ENCODE data around the gene CEL. TPM values are rescaled to one million over a fixed set of nuclear protein-coding genes. Genes with fewer than 3 reads are reported as not detected.

The CEL gene
- total RNA-seq, 1 experiment from 2014 or later, result 3.1 TPM

DNA sequence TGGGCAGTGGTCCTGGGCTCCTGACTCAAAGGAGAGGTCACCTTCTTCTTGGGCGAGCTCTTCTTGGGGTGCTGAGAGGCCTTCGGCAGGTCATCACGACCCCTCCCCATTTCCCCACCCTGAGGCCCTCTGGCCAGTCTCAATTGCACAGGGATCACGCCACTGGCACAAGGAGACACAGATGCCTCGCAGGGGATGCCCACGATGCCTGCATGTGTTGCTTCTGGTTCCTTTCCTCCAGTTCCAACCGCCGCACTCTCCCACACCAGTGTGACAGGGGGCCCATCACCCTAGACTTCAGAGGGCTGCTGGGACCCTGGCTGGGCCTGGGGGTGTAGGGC lies 1.3 kb downstream of the CEL start:
- H3K9me3 Mint-ChIP-seq (ENCODE audit: low read depth, unreplicated experiment), result no peaks in the 10 kb centered on the region
- no peaks in the 10 kb centered on the region for H3K27me3 Mint-ChIP-seq (ENCODE audit: unreplicated experiment)
- no peak overlapping the region for H3K27ac Mint-ChIP-seq (ENCODE audit: unreplicated experiment)
- no peak for TF ChIP-seq CTCF (IDR thresholded peaks at IDR 0.05; ENCODE audit: unreplicated experiment)
- peaks cover 10% of the 10 kb centered on the region for H3K36me3 Mint-ChIP-seq (ENCODE audit: insufficient read depth, unreplicated experiment)
- intact Hi-C loops (cut with micrococcal nuclease; ENCODE audit: unreplicated experiment), result no loop called here
- DNase-seq, result no peak
- BruUV-seq (replicated peaks), result no TSS peak
- CTCF ChIA-PET, result interaction anchor here (0.6 kb wide), 1 partner anchor 84 kb away, joined by 3 read pairs; no protein-coding TSS in a partner anchor
- no peak overlapping the region for H3K4me3 Mint-ChIP-seq (ENCODE audit: low read depth, unreplicated experiment)
- no peaks in the 10 kb centered on the region for H3K4me1 Mint-ChIP-seq (ENCODE audit: low read depth, unreplicated experiment)

- DNase-seq, result no peak
- H3K9me3 Mint-ChIP-seq (ENCODE audit: low read depth, unreplicated experiment), result no peaks in the 10 kb centered on the region
- H3K27me3 Mint-ChIP-seq (ENCODE audit: unreplicated experiment), result no peaks in the 10 kb centered on the region
- CTCF ChIA-PET, result interaction anchor here (0.6 kb wide), 1 partner anchor 84 kb away, joined by 3 read pairs; no protein-coding TSS in a partner anchor
- H3K36me3 Mint-ChIP-seq (ENCODE audit: insufficient read depth, unreplicated experiment), result peaks cover 4% of the 10 kb centered on the region
- no peaks in the 10 kb centered on the region for H3K4me1 Mint-ChIP-seq (ENCODE audit: low read depth, unreplicated experiment)
- TF ChIP-seq CTCF (IDR thresholded peaks at IDR 0.05; ENCODE audit: unreplicated experiment), result no peak
- H3K4me3 Mint-ChIP-seq (ENCODE audit: low read depth, unreplicated experiment), result no peak overlapping the region
- no TSS peak for BruUV-seq (replicated peaks)
- no peak overlapping the region for H3K27ac Mint-ChIP-seq (ENCODE audit: unreplicated experiment)
- intact Hi-C loops (cut with micrococcal nuclease; ENCODE audit: unreplicated experiment), result no loop called here
These were observed 1.9 kb downstream of the CEL start for GRCh38 chr9:133063500-133064231.

DNA sequence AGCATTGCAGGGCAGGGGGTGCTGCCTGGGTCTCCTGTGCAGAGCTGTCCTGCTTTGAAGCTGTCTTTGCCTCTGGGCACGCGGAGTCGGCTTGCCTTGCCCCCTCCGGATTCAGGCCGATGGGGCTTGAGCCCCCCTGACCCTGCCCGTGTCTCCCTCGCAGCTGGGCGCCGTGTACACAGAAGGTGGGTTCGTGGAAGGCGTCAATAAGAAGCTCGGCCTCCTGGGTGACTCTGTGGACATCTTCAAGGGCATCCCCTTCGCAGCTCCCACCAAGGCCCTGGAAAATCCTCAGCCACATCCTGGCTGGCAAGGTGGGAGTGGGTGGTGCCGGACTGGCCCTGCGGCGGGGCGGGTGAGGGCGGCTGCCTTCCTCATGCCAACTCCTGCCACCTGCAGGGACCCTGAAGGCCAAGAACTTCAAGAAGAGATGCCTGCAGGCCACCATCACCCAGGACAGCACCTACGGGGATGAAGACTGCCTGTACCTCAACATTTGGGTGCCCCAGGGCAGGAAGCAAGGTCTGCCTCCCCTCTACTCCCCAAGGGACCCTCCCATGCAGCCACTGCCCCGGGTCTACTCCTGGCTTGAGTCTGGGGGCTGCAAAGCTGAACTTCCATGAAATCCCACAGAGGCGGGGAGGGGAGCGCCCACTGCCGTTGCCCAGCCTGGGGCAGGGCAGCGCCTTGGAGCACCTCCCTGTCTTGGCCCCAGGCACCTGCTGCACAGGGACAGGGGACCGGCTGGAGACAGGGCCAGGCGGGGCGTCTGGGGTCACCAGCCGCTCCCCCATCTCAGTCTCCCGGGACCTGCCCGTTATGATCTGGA lies 2.7 kb downstream of the CEL start:
- DNase-seq, result no peak
- H3K4me3 Mint-ChIP-seq (ENCODE audit: low read depth, unreplicated experiment), result no peak overlapping the region
- no peak overlapping the region for H3K27ac Mint-ChIP-seq (ENCODE audit: unreplicated experiment)
- no peaks in the 10 kb centered on the region for H3K36me3 Mint-ChIP-seq (ENCODE audit: insufficient read depth, unreplicated experiment)
- TF ChIP-seq CTCF (IDR thresholded peaks at IDR 0.05; ENCODE audit: unreplicated experiment), result no peak
- CTCF ChIA-PET, result no interaction called here
- BruUV-seq (replicated peaks), result no TSS peak
- intact Hi-C loops (cut with micrococcal nuclease; ENCODE audit: unreplicated experiment), result no loop called here
- H3K27me3 Mint-ChIP-seq (ENCODE audit: unreplicated experiment), result no peaks in the 10 kb centered on the region
- H3K4me1 Mint-ChIP-seq (ENCODE audit: low read depth, unreplicated experiment), result no peaks in the 10 kb centered on the region
- H3K9me3 Mint-ChIP-seq (ENCODE audit: low read depth, unreplicated experiment), result no peaks in the 10 kb centered on the region

- no peak for DNase-seq
- Mint-ChIP-seq H3K9me3 (ENCODE audit: low read depth, unreplicated experiment) (no peaks in the 10 kb centered on the region), H3K4me3 (ENCODE audit: low read depth, unreplicated experiment) (no peak overlapping the region), H3K36me3 (ENCODE audit: insufficient read depth, unreplicated experiment) (no peaks in the 10 kb centered on the region), H3K27ac (ENCODE audit: unreplicated experiment) (no peak overlapping the region), H3K27me3 (ENCODE audit: unreplicated experiment) (no peaks in the 10 kb centered on the region), H3K4me1 (ENCODE audit: low read depth, unreplicated experiment) (no peaks in the 10 kb centered on the region)
- TF ChIP-seq CTCF (IDR thresholded peaks at IDR 0.05; ENCODE audit: unreplicated experiment), result no peak
- no TSS peak for BruUV-seq (replicated peaks)
- CTCF ChIA-PET, result no interaction called here
- intact Hi-C loops (cut with micrococcal nuclease; ENCODE audit: unreplicated experiment), result no loop called here
These were observed 3.2 kb downstream of the CEL start for GRCh38 chr9:133065070-133065388.
